ENCODE data around the gene APP.

DNA sequence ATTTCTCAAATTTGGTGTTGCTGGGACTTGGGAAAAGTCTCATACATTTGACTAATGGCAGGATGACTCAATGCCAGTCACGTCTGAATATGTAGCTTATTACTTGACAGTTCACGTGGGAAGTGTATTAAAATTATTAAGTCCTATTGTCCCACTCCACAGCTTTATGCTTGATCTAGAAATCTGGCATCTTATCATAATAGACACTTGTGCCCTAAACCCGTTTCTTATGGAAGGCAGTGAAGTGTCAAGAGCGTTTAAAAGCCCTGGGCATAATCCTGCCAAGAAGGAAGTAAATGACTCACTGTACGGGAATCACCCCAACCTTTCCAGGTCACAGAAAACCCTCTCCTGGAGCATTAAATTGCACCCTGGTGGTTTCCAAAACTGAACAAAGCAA, 207.4 kb downstream of the APP start:
- TF ChIP-seq TAF1 (IDR thresholded peaks at IDR 0.05; ENCODE audit: low read depth, low read length), result no peak
- TF ChIP-seq POLR2A (IDR thresholded peaks at IDR 0.05; ENCODE audit: low read depth, low read length), result no peak
- no peak for TF ChIP-seq POLR2AphosphoS5 (IDR thresholded peaks at IDR 0.05; ENCODE audit: low read depth, low read length)
- TF ChIP-seq PAX5 (IDR thresholded peaks at IDR 0.05; ENCODE audit: insufficient read depth, low read length, severe bottlenecking), result no peak
- no peak for TF ChIP-seq SPI1 (IDR thresholded peaks at IDR 0.05; ENCODE audit: low read depth, low read length)
- no peak for TF ChIP-seq POU2F2 (IDR thresholded peaks at IDR 0.05; ENCODE audit: low read depth, low read length)

Measured in GM12891 (cell line).